GM21526 (cell line): ENCODE results near the gene SAMD4B.
"Not testable (repeated sequence)": the region's sequence is repeated elsewhere in the genome, so short reads cannot be mapped to it uniquely, and the experiment has no call there.

Experiments used
- ATAC-seq: cut with Tn5 transposase; IDR thresholded peaks from one replicate; pipeline ENCODE4 v1.9.1; 2021; ENCODE audit warnings: moderate library complexity; ENCODE audit not compliant: unreplicated experiment, low FRiP score

Gene SAMD4B

DNA sequence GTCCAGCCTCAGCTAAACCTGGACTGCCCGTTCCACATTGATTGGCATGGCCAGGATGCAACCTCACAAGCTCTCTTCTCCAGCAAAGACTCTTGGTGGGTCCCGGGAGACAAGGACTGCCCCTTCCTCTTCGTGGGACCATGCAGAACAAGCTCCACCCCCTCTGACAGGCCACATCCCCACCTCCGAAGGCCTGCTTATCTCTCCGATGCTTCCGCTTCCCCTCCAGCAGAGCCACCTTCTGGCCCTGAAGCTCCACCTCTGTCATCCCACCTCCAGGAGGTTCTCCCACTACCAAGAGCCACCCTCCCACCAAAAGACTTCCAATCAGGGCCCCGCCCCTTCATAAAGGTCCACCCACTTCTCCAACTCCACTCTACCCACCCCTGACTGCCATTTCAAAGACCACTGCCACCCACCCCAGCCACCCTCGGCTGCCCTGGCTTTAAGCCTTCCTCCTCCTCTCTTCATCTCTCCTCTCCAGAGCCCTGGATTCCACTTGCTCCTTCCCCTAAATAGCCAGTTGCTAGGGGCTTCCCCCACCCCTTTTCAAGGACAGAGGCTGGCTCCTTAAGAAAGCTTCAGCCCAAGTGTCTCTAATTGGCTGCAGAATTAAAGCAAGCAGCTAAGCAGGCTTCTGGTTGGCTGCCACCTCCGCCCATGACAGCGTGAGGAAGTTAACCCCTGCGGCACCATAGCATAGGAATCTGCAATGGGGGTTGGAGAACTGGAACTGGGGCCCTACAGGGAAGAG is 31.5 kb upstream of the SAMD4B start:
- ATAC-seq = no peak

DNA sequence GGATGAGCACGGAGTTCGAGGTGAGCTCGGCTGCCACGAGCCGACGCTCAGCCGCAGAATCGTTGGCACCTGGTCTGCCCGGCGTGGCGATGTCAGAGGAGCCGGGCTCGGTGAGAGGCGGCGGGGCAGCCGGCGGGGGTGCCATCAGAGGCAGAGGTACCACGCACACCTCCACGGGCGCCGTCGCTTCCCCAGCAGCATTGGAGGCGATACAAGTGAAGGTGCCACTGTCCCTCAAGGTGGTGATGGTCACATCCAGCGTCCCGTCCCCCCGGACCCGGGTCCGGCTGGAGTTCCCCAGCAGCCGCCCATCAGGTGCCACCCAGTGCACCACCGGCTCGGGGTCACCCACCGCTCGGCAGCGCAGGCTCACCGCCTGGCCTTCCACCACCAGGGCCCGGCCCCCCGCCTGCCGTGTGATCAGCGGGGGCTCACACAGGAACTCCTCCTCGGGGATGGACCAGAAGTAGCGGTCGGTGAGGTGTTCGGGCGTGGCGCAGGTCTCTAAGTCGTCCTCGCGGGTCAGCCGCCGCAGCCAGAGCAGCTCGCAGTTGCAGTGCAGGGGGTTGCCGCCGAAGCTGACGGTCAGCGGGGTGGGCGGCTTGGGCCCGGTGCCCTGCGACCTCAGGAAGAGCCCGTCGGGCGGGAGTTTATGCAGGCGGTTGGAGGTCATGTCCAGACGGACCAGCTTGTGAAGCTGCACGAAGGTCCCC is 28.0 kb upstream of the SAMD4B start:
- no peak for ATAC-seq

DNA sequence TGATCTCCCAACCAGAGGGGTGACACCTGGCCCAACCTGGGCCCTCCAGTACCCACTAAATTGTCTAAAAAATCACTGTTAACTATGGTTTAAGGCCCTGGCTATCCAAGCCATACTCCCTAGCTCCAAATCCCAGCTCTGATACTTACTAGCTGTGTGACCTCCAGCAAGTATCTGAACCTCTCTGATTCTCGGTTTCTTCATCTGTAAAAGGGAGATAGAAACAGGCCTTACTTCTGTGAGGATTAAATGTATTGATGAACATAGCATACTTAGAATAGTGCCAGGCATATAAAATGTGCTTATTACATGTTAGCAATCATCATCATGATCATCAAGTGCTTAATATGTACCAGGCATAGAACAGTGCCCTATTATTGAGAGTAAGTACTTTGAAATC is 26.3 kb upstream of the SAMD4B start:
- no peak for ATAC-seq

DNA sequence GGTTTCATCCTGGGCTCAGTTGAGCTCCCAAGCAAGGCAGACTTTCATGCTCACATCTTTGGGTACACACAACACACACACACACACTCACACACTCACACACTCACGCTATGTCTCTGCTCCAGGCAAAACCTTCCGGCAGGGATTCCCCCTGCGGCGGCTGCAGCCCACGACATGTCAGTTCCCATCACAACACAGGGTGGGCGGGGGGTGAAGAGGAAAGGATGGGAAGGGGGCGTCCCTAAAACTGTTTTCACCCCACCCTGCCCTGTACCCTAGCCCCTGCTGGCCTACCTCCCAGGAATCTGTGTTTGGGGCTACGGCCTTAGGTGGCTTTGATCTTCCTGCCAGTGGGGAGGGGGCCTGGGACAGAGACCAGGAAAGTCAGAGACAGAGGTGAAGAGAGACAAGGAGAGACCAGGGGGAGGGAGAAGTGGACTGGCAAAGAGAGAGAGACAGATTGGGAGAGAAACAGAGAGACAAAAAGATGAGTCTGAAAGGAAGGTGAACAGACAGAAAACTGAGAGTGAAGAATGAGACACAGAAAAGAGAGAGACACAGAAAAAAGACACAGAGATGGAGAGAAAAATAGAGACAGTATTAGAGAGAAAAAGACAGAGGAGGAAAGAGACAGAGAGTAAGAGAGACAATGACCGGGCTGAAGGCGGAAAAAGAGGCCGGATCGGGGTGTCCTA is 25.4 kb upstream of the SAMD4B start:
- ATAC-seq = no peak

DNA sequence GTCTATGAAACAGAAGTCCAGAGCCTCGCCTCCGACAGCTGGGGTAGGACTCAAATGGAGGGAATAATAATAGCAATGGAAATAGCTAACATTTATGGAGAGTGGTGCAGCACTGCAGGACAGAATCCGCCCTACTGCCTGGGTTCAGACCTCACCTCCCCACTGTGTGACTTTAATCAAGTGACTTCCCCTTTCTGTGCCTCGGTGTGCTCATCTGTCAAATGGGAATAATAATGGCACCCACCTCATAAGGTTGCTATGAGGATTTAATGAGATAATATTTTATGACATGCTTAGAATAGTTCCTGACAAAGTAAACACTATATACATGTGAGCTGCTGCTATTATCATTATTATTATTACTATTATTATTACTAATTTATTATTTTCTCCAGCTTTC is 24.7 kb upstream of the SAMD4B start:
- no peak for ATAC-seq

DNA sequence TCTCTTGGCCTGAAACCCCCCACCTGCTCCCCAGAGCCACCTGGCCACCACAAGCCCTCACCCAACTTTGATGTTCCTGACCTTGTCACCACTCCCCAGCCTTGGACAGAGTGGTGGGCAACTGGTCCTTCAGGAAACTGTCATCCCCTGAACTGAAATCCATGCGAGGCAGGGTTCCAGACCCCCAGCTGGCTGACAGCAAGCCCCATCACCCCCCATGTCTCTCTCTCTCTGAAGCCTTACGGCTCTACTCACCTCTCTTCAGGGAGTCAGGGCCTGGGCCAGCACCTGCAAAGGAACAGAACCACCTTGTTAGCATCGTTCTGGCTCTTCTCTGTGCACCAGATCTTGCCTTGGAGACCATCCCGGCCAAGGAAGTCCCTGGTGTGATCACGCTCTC is 24.1 kb upstream of the SAMD4B start:
- ATAC-seq = no peak

DNA sequence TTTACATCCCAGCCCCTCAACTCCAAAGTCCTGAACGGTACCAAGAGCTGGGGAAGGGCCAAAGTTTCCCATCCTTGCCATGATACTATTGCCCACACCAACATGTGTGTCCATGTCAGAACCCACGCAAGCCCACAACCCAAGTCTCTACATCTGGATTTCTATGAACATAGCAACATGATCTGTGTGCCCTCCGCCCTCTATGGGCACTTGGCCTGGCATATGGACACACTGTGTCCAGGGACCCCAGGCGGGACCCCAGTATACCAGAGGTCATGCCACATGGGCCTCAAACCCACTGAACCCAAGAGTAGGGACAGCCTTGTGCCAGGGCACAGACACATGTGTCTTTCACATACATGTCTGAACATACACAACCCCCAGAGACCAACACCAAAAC is 23.5 kb upstream of the SAMD4B start:
- no peak for ATAC-seq

DNA sequence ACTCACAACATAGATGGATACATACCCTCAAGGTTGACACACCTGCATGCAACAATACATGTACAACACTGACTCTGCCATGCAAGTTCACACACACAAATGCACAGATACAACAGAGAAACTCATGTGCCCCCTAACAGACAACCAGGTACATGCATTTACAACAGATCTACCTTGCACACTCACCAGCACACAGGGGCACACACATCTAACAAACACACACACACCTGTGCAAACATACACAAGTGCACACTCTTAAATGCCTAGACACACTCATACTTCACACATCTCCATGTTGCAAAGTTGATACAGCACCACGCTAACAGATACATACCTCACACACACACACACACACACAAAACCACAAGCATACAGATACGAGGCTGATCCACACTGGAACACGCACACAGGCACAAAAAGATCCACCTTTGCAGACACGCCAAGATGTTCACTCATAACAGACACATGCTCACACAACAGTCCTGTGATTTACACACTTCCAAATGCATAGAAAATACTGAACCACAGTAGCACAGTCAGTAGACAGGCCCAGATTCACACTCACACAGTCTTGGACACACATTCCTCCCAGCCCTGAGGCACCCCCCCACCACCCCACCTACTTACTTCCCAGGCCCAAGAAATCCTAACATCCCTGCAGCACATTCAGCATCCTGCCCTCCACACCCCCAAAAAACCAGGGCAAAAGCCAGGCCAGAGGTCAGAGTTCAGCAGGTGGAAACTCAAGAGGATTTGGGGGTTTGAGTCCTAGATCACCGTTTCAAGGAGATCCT is 22.9 kb upstream of the SAMD4B start:
- no peak for ATAC-seq

DNA sequence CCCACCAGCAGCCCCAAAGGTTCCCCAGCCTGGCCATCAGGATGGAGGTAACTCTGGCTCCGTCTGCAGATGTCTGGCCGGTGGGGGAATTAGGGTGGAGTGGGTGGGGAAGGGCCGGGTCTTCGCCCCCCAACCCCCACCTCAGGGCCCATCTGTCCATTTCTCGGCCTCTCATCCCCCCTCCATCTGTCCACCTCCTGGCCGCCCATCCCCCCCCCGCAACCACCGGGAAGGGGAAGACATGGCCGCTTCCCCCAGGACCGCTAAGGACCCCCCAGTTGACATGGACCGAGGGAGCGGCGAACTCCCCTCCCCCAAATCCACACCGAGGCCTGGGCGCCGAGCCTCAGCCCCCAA is 22.4 kb upstream of the SAMD4B start:
- no peak for ATAC-seq

DNA sequence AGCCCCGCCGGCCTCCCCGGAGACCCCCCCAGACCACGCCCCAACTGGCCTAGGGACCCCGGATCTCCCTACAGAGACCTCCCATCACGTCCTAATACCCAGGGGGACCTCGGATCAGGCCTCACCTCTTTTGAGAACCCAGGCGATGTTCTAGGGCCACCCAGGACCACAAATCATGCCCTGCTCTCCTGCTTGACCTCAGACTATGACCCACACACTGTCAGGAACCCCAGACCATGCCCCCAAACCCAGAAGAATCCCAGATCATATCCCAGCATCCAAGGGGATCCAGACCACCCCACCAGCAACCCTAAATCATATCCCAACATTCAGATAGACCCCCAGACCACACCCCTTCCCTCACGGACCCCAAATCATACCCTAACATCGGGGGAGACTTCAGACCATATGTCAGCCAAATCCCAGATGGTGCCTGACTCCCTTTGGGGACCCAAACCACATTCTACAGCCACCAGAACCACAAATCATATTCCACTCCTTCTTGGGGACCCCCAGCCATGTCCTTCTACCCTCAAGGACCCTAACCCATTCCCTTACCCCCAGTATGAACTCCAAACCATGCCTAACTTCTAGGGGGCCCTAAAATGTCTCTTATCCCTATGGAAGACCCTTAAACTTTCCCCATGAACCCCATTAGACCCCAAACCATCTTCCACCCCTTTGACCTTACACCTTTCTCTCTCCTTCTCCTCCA is 20.9 kb upstream of the SAMD4B start:
- no peak for ATAC-seq

DNA sequence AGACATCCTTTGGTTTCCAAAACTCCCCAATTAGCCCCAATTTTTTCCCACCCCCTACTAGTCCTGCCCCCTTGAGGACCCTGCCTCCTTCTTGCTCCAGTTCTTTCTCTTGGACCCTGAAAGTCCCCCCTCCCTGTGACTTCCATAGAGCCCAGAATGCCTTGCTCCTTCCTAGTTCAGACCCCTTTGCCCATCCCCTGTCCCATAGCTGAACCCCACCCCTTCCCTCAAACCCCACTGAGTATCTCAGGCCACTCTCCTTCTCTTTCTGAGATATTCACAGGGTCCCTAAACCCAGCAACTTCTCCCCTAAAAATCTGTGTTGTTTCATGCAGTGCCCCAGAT is 20.4 kb upstream of the SAMD4B start:
- no peak for ATAC-seq

DNA sequence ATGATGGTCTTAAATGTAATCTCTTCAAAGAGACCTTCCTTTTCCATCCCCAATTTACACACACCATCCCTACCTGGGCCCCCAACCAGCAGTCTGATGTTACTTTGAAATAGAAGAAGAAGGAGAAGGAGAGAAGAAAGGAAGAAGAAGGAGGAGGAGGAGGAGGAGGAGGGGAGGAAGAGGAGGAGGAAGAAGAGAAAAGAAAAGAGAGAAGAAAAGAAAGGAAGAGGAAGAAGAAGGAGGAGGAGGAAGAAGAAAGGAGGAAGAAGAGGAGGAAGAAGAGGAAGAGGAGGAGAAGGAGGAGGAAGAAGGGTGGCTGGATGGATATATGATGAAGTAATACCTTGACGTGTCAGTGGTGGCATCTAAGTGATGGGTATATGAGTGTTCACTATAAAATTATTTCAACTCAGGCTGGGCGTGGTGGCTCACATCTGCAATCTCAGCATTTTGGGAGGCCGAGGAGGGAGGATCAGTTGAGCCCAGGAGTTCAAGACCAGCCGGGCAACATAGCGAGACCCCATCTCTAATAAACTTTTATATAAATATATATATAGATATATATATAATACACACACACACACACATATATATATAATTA is 17.9 kb upstream of the SAMD4B start:
- no peak for ATAC-seq

DNA sequence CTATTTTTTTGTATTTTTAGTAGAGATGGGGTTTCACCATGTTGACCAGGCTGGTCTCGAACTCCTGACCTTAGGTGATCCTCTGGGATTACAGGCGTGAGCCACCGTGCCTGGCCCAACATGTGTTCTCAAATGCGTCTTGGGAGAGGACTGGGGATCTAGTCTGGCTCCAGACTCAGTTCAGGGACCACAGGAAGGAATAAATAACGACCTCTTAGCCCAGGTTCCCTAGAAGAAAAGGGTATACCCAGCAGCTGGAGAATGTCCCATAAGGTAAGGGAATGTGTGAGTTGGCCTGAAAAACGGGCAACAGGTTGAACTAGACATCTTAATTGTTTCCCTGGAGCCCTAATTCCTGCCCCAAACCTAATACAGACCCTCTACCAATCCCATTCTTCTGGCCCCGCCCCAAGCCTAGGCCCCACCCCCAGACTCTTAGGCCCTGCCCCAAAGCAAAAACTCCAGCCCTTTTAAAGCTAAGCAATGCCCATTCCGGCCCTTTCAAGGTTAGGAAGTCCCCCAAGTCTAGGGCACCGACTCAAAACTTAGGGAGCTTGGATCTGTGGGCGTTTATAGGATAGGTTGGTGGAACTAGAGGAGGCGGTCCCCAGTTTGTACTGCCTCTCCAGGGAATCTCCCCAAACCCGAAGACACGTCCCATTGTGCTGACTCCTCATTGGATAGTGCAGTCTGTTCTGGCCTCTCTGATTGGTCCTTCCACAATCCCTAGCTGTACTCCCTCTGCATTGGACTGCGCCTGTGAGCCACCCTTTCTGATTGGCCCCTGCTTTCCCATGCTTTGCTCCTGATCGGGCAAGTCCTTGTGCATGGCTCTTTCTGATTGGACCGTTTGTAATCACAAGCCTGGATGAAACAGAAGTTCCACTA is 16.2 kb upstream of the SAMD4B start:
- no peak for ATAC-seq

DNA sequence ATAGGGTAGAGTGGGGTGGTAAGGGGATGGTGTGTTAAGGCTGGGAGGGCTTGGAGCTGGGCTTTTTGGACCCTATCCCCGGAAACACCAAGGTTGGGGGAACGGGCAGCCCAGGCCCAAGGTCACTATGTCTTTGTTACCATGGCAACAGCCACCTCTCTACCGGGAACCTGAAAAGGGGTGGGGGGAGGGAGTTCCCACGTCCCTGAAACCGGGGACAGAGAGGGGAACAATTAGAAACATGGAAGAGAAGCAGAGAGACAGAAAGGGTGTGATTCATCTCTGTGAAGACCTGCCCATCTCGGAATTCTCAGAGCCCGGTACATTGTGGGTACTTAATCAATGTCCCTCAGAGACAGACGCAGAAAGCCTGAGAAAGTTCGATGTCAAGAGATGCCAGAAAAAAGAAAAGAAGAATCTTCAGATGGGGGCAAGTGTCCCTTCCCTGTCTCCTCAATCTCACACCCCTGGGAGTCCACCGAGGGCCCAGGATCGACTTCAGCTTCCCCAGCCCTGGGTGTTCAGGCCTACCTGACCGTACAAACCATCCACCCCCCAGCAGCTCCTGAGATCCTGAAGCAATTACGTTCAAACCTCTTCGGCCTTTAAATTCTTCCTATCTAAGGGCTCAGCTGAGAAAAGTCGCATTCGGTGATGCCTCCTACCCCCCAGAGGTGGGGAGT is 14.7 kb upstream of the SAMD4B start:
- ATAC-seq = no peak

DNA sequence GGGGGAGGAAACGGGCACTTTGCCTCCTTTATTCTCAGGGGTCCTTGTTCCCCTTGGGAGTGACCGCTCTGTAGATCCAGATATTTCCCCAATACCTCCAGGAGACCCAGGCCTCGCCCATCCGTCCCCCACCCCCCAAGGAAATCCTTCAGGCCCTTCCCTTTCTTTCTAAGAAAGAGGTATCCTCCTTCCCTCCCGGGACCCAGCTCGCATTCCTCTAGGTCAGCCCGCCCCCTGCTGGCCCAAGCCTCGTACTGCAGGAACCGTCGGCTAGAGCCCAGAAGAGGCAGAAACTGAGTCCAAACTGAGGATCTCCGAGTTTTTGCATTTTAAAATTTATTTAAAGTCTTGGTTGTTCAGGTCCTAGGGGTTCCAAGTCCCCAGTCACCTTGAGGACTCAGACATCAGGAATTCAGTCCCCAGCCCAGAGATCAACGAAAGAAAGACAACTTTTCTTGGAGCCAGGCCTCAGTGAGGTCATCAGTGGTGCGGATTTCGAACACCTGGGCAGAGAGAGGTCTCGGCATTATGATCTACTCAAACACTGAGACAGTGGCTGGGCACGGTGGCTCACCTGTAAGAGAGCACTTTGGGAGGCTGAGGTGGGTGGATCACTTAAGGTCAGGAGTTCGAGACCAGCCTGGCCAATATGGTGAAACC is 14.0 kb upstream of the SAMD4B start:
- no peak for ATAC-seq

DNA sequence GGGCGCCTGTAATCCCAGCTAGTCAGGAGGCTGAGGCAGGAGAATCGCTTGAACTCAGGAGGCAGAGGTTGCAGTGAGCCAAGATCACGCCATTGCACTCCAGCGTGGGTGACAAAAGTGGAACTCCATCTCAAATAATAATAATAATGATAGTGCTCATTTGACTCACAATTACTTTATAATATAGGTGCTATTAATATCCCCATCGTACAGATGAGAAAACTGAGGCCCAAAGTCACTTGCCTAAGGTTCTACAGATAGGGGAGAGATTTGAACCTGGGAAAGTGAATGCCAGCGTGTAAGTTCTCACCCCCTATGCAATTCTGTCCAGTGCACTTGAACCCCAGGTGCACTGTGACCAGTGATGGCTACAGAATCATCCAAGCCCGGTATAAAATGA is 12.3 kb upstream of the SAMD4B start:
- ATAC-seq = no peak

DNA sequence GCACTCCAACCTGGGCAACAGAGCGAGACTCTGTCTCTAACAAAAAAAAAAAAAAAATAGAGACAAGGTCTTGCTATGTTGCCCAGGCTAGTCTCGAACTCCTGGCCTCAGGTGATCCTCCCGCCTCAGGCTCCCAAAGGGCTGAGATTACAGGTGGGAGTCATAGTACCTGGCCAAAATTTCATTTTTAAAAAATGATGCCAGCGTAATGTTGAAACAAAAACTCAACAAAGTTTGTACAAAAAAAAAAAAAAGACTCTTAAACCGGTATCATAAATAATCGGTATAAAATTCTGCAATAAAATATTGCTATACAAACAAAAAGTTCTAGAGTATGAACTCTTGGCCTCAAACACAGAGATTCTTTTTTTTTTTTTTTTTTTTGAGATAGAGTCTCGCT is 9.9 kb upstream of the SAMD4B start:
- ATAC-seq = no peak

DNA sequence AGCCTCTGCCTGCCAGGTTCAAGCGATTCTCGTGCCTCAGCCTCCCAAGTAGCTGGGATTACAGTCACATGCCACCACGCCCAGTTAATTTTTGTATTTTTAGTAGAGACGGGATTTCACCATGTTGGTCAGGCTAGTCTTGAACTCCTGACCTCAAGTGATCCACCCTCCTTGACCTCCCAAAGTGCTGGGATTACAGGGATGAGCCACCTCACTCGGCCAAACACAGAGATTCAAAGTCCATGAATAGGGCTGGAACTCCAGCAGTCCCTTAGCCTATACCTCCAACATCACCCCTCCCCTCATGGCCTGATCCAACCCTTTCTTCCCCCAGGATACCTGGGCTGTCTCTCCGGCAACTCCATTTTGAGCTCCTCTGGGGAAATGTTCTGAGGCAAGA is 9.5 kb upstream of the SAMD4B start:
- not testable (repeated sequence) for ATAC-seq
